Stomach (tissue), 19 donors: ENCODE data around the gene AMPD1. TPM values are rescaled to one million over a fixed set of nuclear protein-coding genes. Genes with fewer than 3 reads are reported as not detected.
A peak's percentile ranks its signal among the peaks of the same experiment; 100 is the strongest.

ENCODE experiments used
- DNase-seq, 2 donors: peaks; one replicate each; pipeline versions ENCODE4 v3.0.0 to v3.0.0-alpha.2; 2013 to 2019
- H3K27ac ChIP-seq, 5 donors: fragments of 200-600 bp in 4 of 5; sonication (generic) in 4 of 5; one replicate each; pipeline ENCODE4 v1.5.1; 2013 to 2019; ENCODE audit warnings: mild to moderate bottlenecking in 1 of 5, moderate library complexity in 1 of 5
- H3K27me3 ChIP-seq, 3 donors: fragments of 200-600 bp; sonication (generic); one replicate each; pipeline ENCODE4 v1.5.1; 2017 to 2019; ENCODE audit warnings: mixed run types in 1 of 3
- H3K36me3 ChIP-seq, 4 donors: fragments of 200-600 bp; sonication (generic); 1 replicate in 3 of 4; 2 replicates in 1 of 4; pipeline ENCODE4 v1.5.1; 2016 to 2019
- H3K4me1 ChIP-seq, 4 donors: fragments of 200-600 bp; sonication (generic); one replicate each; pipeline ENCODE4 v1.5.1; 2016 to 2019
- H3K4me3 ChIP-seq, 4 donors: fragments of 200-600 bp; sonication (generic) in 3 of 4; one replicate each; pipeline ENCODE4 v1.5.1; 2016 to 2019; ENCODE audit warnings: mild to moderate bottlenecking in 1 of 4
- H3K9me3 ChIP-seq, 4 donors: fragments of 200-600 bp; sonication (generic); one replicate each; pipeline ENCODE4 v1.5.1; 2016 to 2019
- EP300 ChIP-seq: sonication (generic); formaldehyde crosslinking; IDR thresholded peaks from one replicate; pipeline ENCODE4 v1.6.1; 2017; ENCODE audit warnings: antibody characterized with exemption
- POLR2A ChIP-seq, 4 donors: fragments of 450-650 bp; IDR thresholded peaks; one replicate each; pipeline ENCODE4 v1.6.1; 2016; ENCODE audit warnings: antibody characterized with exemption in 4 of 4, control low read depth in 2 of 4, mild to moderate bottlenecking in 1 of 4, moderate library complexity in 1 of 4
- POLR2AphosphoS5 ChIP-seq, 3 donors: sonication (generic); formaldehyde crosslinking; IDR thresholded peaks; one replicate each; pipeline ENCODE4 v1.6.1; 2016; ENCODE audit warnings: antibody characterized with exemption in 3 of 3
- WGBS, 5 donors: extraction: QIAGEN DNeasy Blood & Tissue Kit in 3 of 5; methylation state at CpG; one replicate each; pipeline versions ENCODE4 v1.1.5 to v1.1.7; 2013 to 2018; 5-methylcytosine and 5-hydroxymethylcytosine counted together
- intact Hi-C: fragments of 100-400 bp; cut with DNase I; formaldehyde crosslinking; loops from one replicate; pipeline ENCODE4 v1.15.1; 2023; ENCODE audit warnings: low total_unique reads
- long read RNA-seq, 10 donors: transcript quantifications; one replicate each; lab custom pipeline, GENCODE V29; 2026
- polyA plus RNA-seq, 3 donors: library from polyadenylated mRNA; stranded (reverse); fragments of 200-250 nt; gene quantifications; one replicate each; pipeline ENCODE4 v1.2.3, GENCODE V29; 2013
- total RNA-seq, 5 donors: library from RNA; depleted of rRNA; stranded (reverse); fragments of >200 nt; gene quantifications; one replicate each; pipeline versions ENCODE4 v1.1.0 to v1.2.3, GENCODE V29; 2014 to 2016
- TF ChIP-seq, protein P1 (sequence below), 7 experiments: fragments of 450-650 bp in 4 of 7; fragments of 200-600 bp in 3 of 7; sonication (generic) in 3 of 7; IDR thresholded peaks; one replicate each; pipeline ENCODE4 v1.5.1; 2016 to 2019; ENCODE audit warnings: antibody characterized with exemption in 7 of 7, control low read depth in 2 of 7, mild to moderate bottlenecking in 1 of 7
- donor health status: healthy with polysubstance abuse.
- donor health status: Bipolar disorder and iron deficiency.
- donor health status: healthy.

The AMPD1 gene
- total RNA-seq (not detected), polyA plus RNA-seq (under 1 TPM in 1 of 3 donors, not detected in 2; 0.62 TPM)
- long read RNA-seq, donor 1 = 0 reads
- long read RNA-seq, donor 2 = 0 reads
- long read RNA-seq, donor 3 = 0 reads
- long read RNA-seq, donor 4 = 0 reads
- long read RNA-seq, donor 5 = 0 reads
- long read RNA-seq, donor 6 = 0 reads
- long read RNA-seq, donor 7 = 0 reads
- long read RNA-seq, donor 8 = 0 reads
- long read RNA-seq, donor 9 = 0 reads
- long read RNA-seq, donor 10 = 0 reads

GRCh38 chr1:114695430-114696058 is at the start of gene AMPD1:
AMPD1 (minus strand) TSS chr1:114695546; CDS start chr1:114695471, 75 bp downstream.
- Histone ChIP-seq H3K27ac (no peak within 1 kb of the TSS), H3K4me3 (no peak within 1 kb of the TSS), H3K4me1 (no peaks in the 10 kb centered on the region), H3K9me3 (no peaks in the 10 kb centered on the region), H3K36me3 (no peaks in the 10 kb centered on the region), H3K27me3 (peaks cover 0 to 3% (median 0%) of the 10 kb centered on the region in 3 donors)
- 71 to 84% (median 81%) methylated on average over 6 of the region's 6 CpGs for WGBS, 5 donors
- intact Hi-C loops = no loop called here
- DNase-seq = no peak
- TF ChIP-seq POLR2A (IDR thresholded peaks at IDR 0.05) = no peak
- no peak for TF ChIP-seq EP300
- TF ChIP-seq, protein P1, sequence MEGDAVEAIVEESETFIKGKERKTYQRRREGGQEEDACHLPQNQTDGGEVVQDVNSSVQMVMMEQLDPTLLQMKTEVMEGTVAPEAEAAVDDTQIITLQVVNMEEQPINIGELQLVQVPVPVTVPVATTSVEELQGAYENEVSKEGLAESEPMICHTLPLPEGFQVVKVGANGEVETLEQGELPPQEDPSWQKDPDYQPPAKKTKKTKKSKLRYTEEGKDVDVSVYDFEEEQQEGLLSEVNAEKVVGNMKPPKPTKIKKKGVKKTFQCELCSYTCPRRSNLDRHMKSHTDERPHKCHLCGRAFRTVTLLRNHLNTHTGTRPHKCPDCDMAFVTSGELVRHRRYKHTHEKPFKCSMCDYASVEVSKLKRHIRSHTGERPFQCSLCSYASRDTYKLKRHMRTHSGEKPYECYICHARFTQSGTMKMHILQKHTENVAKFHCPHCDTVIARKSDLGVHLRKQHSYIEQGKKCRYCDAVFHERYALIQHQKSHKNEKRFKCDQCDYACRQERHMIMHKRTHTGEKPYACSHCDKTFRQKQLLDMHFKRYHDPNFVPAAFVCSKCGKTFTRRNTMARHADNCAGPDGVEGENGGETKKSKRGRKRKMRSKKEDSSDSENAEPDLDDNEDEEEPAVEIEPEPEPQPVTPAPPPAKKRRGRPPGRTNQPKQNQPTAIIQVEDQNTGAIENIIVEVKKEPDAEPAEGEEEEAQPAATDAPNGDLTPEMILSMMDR (IDR thresholded peaks at IDR 0.05) = no peak
- no peak for TF ChIP-seq POLR2AphosphoS5 (IDR thresholded peaks at IDR 0.05)

GRCh38 chr1:114741963-114742746 is 46.8 kb upstream of the AMPD1 start:
- intact Hi-C loops = no loop called here
- WGBS, 5 donors = 85 to 92% (median 88%) methylated on average over 11 of the region's 11 CpGs
- Histone ChIP-seq H3K27ac (no peak overlapping the region), H3K36me3 (peaks cover 6 to 78% (median 59%) of the 10 kb centered on the region in 4 donors), H3K4me1 (peaks cover 0 to 62% (median 31%) of the 10 kb centered on the region in 4 donors), H3K27me3 (no peaks in the 10 kb centered on the region), H3K4me3 (no peak overlapping the region), H3K9me3 (no peaks in the 10 kb centered on the region)
- TF ChIP-seq POLR2AphosphoS5 (IDR thresholded peaks at IDR 0.05) = no peak
- no peak for TF ChIP-seq POLR2A (IDR thresholded peaks at IDR 0.05)
- TF ChIP-seq, protein P1 (IDR thresholded peaks at IDR 0.05) = no peak
- no peak for TF ChIP-seq EP300
- DNase-seq = no peak

- intact Hi-C loops = no loop called here
- no peaks in the 10 kb centered on the region for H3K27me3 ChIP-seq
- TF ChIP-seq, protein P1 (IDR thresholded peaks at IDR 0.05) = no peak
- no peaks in the 10 kb centered on the region for H3K9me3 ChIP-seq
- H3K4me1 ChIP-seq = peaks cover 0 to 55% (median 22%) of the 10 kb centered on the region in 4 donors
- H3K36me3 ChIP-seq = peaks cover 18 to 80% (median 68%) of the 10 kb centered on the region in 4 donors
- H3K27ac ChIP-seq = no peak overlapping the region
- no peak for DNase-seq
- 94 to 100% (median 98%) methylated on average over 1 of the region's 1 CpG for WGBS, 5 donors
- no peak overlapping the region for H3K4me3 ChIP-seq
Measured at GRCh38 chr1:114740331-114740730, 45.0 kb upstream of the AMPD1 start.

- TF ChIP-seq, protein P1 (IDR thresholded peaks at IDR 0.05) = no peak
- TF ChIP-seq EP300 (no peak), POLR2AphosphoS5 (IDR thresholded peaks at IDR 0.05) (no peak)
- DNase-seq = peak in 1 of 2 donors; percentile 52
- Histone ChIP-seq H3K4me3 (no peak overlapping the region), H3K4me1 (peaks cover 0 to 35% (median 8%) of the 10 kb centered on the region in 4 donors), H3K36me3 (peaks cover 48 to 89% (median 87%) of the 10 kb centered on the region in 4 donors), H3K9me3 (no peaks in the 10 kb centered on the region), H3K27ac (no peak overlapping the region), H3K27me3 (no peaks in the 10 kb centered on the region)
- 68 to 82% (median 69%) methylated on average over 6 of the region's 6 CpGs for WGBS, 5 donors
- intact Hi-C loops = no loop called here
Measured at GRCh38 chr1:114737314-114737849, 42.0 kb upstream of the AMPD1 start.
